Nephron (organoid): Measurements from ENCODE around the gene ZBTB40.
A peak's percentile ranks its signal among the peaks of the same experiment; 100 is the strongest.

ENCODE experiments used
- H3K27ac Mint-ChIP-seq, 3 experiments: 2 replicates each; pipeline ENCODE4 v1.8.0; 2020; ENCODE audit warnings: mixed read lengths in 3 of 3, mild to moderate bottlenecking in 2 of 3, moderate library complexity in 1 of 3
- H3K27me3 Mint-ChIP-seq: 2 replicates; pipeline ENCODE4 v1.8.0; 2021; ENCODE audit warnings: low read depth, mild to moderate bottlenecking, moderate library complexity, mixed read lengths
- H3K36me3 Mint-ChIP-seq: 2 replicates; pipeline ENCODE4 v1.8.0; 2020; ENCODE audit warnings: low read depth, mixed read lengths
- H3K4me1 Mint-ChIP-seq: 2 replicates; pipeline ENCODE4 v1.8.0; 2020; ENCODE audit warnings: mixed read lengths
- H3K4me3 Mint-ChIP-seq, 3 experiments: 2 replicates each; pipeline ENCODE4 v1.8.0; 2020; ENCODE audit warnings: mild to moderate bottlenecking in 3 of 3, mixed read lengths in 3 of 3, moderate library complexity in 2 of 3
- H3K9me3 Mint-ChIP-seq: 2 replicates; pipeline ENCODE4 v1.8.0; 2020; ENCODE audit warnings: mixed read lengths
- CTCF ChIP-seq, 3 experiments: fragments of 200-600 bp; sonication (generic); IDR thresholded peaks; one replicate each; pipeline ENCODE4 v1.5.0; 2021; ENCODE audit warnings: antibody characterized with exemption in 3 of 3; ENCODE audit not compliant: unreplicated experiment in 3 of 3

Gene ZBTB40

DNA sequence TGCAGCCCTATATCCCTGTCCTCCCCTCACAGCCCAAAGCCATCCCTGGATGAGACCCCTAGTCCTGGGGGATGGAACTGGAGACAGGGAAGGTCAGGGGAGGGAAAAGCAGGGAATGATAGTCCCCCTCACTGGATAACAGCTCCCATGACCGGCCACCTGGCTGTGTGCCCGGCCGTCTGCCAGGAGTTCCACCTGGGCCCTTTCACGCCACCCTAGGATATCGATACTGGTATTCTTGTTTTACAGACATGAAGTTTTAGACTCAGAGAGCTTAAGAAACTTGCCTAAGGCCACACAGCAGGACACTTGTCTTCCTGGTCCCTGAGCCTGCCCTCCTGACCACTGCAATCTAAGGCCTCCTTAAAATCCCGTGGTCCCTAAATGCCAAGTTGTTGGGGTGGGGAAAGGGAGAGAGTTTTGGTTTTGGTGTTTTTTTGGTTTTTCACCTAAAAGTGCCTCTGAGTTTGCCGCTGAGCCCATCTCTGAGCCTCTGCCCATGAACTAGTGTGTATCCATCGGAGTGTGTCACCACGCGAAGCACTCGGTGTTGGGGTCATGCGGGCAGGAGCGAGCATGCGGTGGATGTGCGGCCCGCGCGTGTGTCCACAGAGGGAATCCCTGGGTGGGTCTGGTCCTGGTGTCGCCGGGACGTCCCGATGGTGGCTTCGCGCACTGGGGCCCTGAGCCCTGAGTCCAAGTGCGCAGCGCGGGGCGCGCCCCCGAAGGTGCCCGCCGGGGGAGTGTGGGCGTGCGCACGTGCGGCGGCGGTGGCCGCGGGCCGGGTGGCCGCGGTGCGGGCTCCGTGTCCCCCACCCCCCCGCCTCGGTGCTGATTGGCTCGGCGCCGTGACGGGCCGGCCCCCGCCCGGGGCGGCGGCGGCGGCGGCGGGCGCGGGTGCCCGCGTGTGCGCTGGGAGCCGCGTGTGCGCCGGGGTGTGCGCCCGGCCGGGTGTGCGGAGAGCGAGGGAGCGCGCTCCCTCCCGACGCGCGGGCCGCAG, 111.2 kb downstream of the ZBTB40 start, which contains the start of gene EPHA8:
TSS of gene EPHA8 (plus strand) at position 906 of the 1,000 bp plus-strand sequence. CDS start 147 bp downstream, outside the sequence.
- H3K27ac Mint-ChIP-seq = no peak within 1 kb of the TSS
- no peaks in the 10 kb centered on the region for H3K9me3 Mint-ChIP-seq
- H3K27me3 Mint-ChIP-seq = peaks cover 91% of the 10 kb centered on the region

DNA sequence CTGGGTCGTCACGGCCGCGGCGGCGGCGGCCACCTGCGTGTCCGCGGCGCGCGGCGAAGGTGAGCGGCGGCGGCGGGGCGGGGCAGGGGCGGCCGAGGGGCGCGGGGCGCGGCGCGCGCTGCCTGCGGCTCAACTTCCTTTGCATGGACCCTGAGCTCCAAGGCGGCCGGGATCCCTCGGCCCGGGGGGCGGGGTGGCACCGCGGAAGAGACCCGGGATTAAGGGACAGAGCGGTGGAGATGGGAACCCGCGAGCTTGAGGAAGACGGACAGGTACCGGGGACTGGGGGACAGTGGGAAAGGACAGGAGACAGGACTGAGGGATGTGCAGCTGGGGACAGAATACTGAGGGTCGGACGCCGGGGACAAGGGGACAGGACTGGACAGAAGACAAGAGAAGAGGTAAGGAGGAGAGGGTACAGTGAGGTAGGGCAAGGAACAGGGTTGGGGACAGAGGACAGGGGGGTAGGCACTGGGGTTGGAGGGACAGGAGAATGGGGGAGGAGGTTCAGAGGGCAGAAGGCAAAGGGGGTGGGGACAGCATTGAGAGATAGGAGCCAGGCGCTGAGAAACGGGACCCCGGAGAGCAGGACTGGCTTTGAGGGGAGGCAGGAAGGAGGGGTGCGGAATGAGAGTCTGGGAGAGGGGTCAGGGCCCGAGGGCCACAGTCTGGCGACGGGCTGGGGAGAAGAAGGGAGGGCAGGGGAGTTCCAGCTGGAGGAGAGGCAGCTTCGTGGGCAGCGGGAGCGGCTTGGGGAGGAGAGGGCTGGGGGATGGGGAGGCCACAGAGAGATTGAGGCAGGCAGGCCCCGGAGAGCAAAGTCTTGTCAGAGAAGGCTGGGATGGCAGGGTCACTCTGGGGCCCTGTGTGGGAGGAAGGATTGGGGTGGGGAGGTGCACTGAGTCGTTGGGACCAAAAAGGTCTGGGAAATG, 112.3 kb downstream of the ZBTB40 start:
- no peaks in the 10 kb centered on the region for H3K9me3 Mint-ChIP-seq
- no peak for TF ChIP-seq CTCF (IDR thresholded peaks at IDR 0.05; ENCODE audit: unreplicated experiment in 3 of 3)

More for the DNA sequence above, 111.2 kb downstream of the ZBTB40 start, which contains the start of gene EPHA8:
- Mint-ChIP-seq H3K4me1 (peaks cover 5% of the 10 kb centered on the region), H3K36me3 (no peaks in the 10 kb centered on the region), H3K4me3 (peak within 1 kb of the TSS; percentile 76 to 80 (median 78))
- TF ChIP-seq CTCF (IDR thresholded peaks at IDR 0.05; ENCODE audit: unreplicated experiment in 3 of 3) = no peak

DNA sequence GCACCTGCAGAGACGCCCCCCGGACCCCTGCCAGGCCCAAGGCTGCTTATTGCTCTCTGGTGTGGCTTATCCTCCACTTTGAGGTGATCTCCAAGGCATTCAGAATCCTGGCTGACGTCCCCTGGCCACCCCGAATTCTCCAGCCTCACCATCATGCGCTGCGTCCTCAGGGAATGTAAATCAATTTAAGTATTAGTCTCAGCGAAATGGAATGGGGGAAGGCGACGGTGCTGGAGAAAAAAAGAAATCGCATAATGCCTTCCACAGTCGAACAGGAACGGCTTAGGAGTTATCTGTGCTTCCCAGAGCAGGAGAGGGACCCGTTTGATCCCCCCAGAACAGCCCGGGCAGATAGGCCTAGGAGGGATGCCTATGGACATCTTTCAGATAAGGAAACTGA, 114.5 kb downstream of the ZBTB40 start:
- TF ChIP-seq CTCF (IDR thresholded peaks at IDR 0.05; ENCODE audit: unreplicated experiment in 3 of 3) = no peak
- peaks cover 5% of the 10 kb centered on the region for H3K4me1 Mint-ChIP-seq
- H3K27me3 Mint-ChIP-seq = peaks cover 94% of the 10 kb centered on the region
- no peak overlapping the region for H3K4me3 Mint-ChIP-seq
- H3K27ac Mint-ChIP-seq = no peak overlapping the region
- H3K9me3 Mint-ChIP-seq = no peaks in the 10 kb centered on the region
- no peaks in the 10 kb centered on the region for H3K36me3 Mint-ChIP-seq

More for the DNA sequence above, 112.3 kb downstream of the ZBTB40 start:
- Mint-ChIP-seq H3K27me3 (peaks cover 94% of the 10 kb centered on the region), H3K27ac (no peak overlapping the region), H3K4me3 (peak overlapping the region; percentile 76 to 80 (median 78)), H3K4me1 (peaks cover 5% of the 10 kb centered on the region), H3K36me3 (no peaks in the 10 kb centered on the region)

GRCh38 chr1:22567197-22567596, 115.5 kb downstream of the ZBTB40 start:
- H3K27ac Mint-ChIP-seq = no peak overlapping the region
- H3K4me3 Mint-ChIP-seq = no peak overlapping the region
- H3K36me3 Mint-ChIP-seq = no peaks in the 10 kb centered on the region
- H3K4me1 Mint-ChIP-seq = peaks cover 5% of the 10 kb centered on the region
- no peaks in the 10 kb centered on the region for H3K9me3 Mint-ChIP-seq
- TF ChIP-seq CTCF (IDR thresholded peaks at IDR 0.05; ENCODE audit: unreplicated experiment in 3 of 3) = no peak
- peaks cover 88% of the 10 kb centered on the region for H3K27me3 Mint-ChIP-seq

GRCh38 chr1:22567994-22568393, 116.3 kb downstream of the ZBTB40 start:
- no peaks in the 10 kb centered on the region for H3K9me3 Mint-ChIP-seq
- no peak overlapping the region for H3K4me3 Mint-ChIP-seq
- H3K27ac Mint-ChIP-seq = no peak overlapping the region
- peaks cover 9% of the 10 kb centered on the region for H3K4me1 Mint-ChIP-seq
- H3K36me3 Mint-ChIP-seq = no peaks in the 10 kb centered on the region
- no peak for TF ChIP-seq CTCF (IDR thresholded peaks at IDR 0.05; ENCODE audit: unreplicated experiment in 3 of 3)
- peaks cover 88% of the 10 kb centered on the region for H3K27me3 Mint-ChIP-seq
